Muscle of leg (tissue), 11 donors: Measurements from ENCODE around the gene STAB1. TPM values are rescaled to one million over a fixed set of nuclear protein-coding genes. Genes with fewer than 3 reads are reported as not detected.

Experiments
- DNase-seq: peaks from one replicate; pipeline ENCODE4 v3.0.0; 2013
- H3K27ac ChIP-seq: one replicate; pipeline ENCODE4 v1.5.1; 2013; ENCODE audit warnings: mild to moderate bottlenecking, low read length, control low read depth
- H3K27me3 ChIP-seq: one replicate; pipeline ENCODE4 v1.6.1; 2013; ENCODE audit warnings: low read length; ENCODE audit not compliant: control insufficient read depth, insufficient read depth
- H3K36me3 ChIP-seq: one replicate; pipeline ENCODE4 v1.6.1; 2013; ENCODE audit warnings: low read length; ENCODE audit not compliant: control insufficient read depth, insufficient read depth
- H3K4me1 ChIP-seq: one replicate; pipeline ENCODE4 v1.6.1; 2013; ENCODE audit warnings: low read length; ENCODE audit not compliant: control insufficient read depth, insufficient read depth
- H3K4me3 ChIP-seq: one replicate; pipeline ENCODE4 v1.5.1; 2013; ENCODE audit warnings: low read length, control low read depth
- H3K9me3 ChIP-seq: replicated peaks from 2 replicates; pipeline ENCODE4 v1.6.1; 2013; ENCODE audit warnings: low read depth, low read length; ENCODE audit not compliant: control insufficient read depth
- WGBS: methylation state at CpG from one replicate; pipeline ENCODE4 v1.1.5; 2013; ENCODE audit warnings: missing lambda C conversion rate; ENCODE audit not compliant: insufficient coverage; 5-methylcytosine and 5-hydroxymethylcytosine counted together
- polyA plus RNA-seq, 8 donors: library from polyadenylated mRNA; unstranded; fragments of 120-200 nt; gene quantifications; one replicate each; pipeline versions ENCODE4 v1.2.1 to v1.2.3, GENCODE V29; 2013; ENCODE audit warnings: inconsistent platforms in 1 of 8, low replicate concordance in 1 of 8; ENCODE audit not compliant: insufficient read length in 8 of 8, insufficient read depth in 1 of 8
- total RNA-seq: library from RNA; stranded (reverse); fragments of 120-200 nt; gene quantifications from one replicate; pipeline ENCODE4 v1.2.4, GENCODE V29; 2013

STAB1 gene
- total and polyA plus RNA-seq, 9 donors = 39.4 to 60.5 (median 53.1) TPM

DNA sequence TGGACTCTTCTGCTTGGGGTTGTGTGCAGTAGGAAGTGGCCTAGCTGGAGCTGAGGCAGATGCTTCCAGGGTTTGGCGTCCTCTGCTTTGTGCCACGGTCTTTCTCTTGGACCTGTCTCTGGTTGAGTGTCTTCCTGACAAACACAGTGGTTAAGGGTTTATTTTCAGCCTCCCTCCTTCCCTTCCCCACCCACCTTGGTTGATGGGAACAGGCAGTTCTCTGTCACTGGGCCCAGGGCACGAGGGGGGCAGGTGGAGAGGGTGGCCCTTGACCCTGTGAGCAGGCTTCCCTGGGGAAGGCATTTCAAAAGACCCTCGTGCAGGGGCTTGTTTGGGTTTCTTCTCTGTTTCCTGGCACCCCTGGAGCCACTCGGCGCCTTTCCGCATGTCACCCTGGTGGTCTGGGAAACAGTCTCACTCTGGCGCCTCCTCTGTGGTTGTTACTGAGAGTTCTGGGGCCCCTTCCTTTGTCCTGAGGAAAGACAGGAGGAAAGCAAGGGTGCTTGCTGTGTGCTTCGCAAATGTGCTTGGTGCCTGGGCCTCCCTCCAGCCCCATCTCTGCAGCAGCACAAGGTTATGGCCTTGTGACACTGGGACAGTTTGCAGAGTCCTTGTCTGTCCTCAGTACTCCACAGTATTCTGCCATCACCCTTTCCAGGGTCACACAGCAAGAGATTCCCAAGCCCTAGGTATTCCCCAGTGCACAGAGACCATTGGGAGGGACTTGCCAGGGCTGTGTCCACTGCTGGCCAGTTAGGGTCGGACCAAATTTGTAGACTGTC is 10.3 kb upstream of the STAB1 start:
- DNase-seq = no peak
- H3K27ac ChIP-seq = no peak overlapping the region
- peaks cover 1% of the 10 kb centered on the region for H3K4me1 ChIP-seq
- peaks cover 91% of the 10 kb centered on the region for H3K36me3 ChIP-seq
- WGBS = 61% methylated on average over 5 of the region's 10 CpGs
- H3K27me3 ChIP-seq = no peaks in the 10 kb centered on the region
- no peak overlapping the region for H3K4me3 ChIP-seq
- H3K9me3 ChIP-seq = no peaks in the 10 kb centered on the region

DNA sequence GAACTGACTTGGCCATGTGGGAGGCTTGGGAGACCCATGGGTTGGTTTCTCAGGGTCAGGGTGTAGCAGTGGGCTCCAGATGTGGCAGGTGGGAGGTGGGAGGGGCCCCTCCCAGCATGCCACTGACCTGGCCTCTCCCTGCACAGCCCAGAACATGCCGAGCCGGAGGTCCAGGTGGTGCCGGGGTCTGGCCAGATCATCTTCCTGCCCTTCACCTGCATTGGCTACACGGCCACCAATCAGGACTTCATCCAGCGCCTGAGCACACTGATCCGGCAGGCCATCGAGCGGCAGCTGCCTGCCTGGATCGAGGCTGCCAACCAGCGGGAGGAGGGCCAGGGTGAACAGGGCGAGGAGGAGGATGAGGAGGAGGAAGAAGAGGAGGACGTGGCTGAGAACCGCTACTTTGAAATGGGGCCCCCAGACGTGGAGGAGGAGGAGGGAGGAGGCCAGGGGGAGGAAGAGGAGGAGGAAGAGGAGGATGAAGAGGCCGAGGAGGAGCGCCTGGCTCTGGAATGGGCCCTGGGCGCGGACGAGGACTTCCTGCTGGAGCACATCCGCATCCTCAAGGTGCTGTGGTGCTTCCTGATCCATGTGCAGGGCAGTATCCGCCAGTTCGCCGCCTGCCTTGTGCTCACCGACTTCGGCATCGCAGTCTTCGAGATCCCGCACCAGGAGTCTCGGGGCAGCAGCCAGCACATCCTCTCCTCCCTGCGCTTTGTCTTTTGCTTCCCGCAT is 7.9 kb upstream of the STAB1 start:
- peaks cover 22% of the 10 kb centered on the region for H3K4me1 ChIP-seq
- no peak overlapping the region for H3K27ac ChIP-seq

DNA sequence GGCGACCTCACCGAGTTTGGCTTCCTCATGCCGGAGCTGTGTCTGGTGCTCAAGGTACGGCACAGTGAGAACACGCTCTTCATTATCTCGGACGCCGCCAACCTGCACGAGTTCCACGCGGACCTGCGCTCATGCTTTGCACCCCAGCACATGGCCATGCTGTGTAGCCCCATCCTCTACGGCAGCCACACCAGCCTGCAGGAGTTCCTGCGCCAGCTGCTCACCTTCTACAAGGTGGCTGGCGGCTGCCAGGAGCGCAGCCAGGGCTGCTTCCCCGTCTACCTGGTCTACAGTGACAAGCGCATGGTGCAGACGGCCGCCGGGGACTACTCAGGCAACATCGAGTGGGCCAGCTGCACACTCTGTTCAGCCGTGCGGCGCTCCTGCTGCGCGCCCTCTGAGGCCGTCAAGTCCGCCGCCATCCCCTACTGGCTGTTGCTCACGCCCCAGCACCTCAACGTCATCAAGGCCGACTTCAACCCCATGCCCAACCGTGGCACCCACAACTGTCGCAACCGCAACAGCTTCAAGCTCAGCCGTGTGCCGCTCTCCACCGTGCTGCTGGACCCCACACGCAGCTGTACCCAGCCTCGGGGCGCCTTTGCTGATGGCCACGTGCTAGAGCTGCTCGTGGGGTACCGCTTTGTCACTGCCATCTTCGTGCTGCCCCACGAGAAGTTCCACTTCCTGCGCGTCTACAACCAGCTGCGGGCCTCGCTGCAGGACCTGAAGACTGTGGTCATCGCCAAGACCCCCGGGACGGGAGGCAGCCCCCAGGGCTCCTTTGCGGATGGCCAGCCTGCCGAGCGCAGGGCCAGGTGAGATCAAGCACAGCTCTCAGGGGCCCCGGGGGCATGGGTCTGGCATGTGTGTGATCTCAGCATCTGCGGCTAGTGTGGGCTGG is 7.1 kb upstream of the STAB1 start:
- Histone ChIP-seq H3K9me3 (no peaks in the 10 kb centered on the region), H3K27me3 (no peaks in the 10 kb centered on the region), H3K4me3 (no peak overlapping the region), H3K36me3 (peaks cover 91% of the 10 kb centered on the region), H3K27ac (no peak overlapping the region), H3K4me1 (peaks cover 24% of the 10 kb centered on the region)
- WGBS = 93% methylated on average over 57 of the region's 59 CpGs
- DNase-seq = no peak

More for the DNA sequence above, 7.9 kb upstream of the STAB1 start:
- H3K36me3 ChIP-seq = peaks cover 91% of the 10 kb centered on the region
- DNase-seq = no peak
- H3K4me3 ChIP-seq = no peak overlapping the region
- H3K9me3 ChIP-seq = no peaks in the 10 kb centered on the region
- WGBS = 89% methylated on average over 31 of the region's 31 CpGs
- H3K27me3 ChIP-seq = no peaks in the 10 kb centered on the region

DNA sequence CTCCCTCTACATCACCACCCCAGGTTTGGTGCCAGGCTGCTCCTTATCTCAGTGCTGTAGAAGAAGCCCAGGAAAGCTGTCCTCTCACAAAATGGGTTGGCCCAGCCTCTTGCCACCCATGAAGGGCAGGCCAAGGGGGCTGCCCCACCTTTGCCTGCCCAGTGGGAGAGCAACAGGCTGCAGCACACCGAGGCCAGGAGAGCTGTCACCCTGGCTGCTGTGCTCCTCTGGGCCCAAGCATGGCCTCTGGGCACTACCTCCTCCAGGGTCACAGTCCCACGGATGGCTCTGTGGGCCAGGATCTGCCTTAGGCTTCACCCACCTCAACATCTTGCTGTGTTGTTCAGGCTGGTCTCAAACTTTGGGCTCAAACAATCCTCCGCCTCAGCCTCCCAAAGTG is 6.4 kb upstream of the STAB1 start:
- Histone ChIP-seq H3K9me3 (no peaks in the 10 kb centered on the region), H3K4me1 (peaks cover 24% of the 10 kb centered on the region), H3K4me3 (no peak overlapping the region), H3K36me3 (peaks cover 90% of the 10 kb centered on the region), H3K27me3 (no peaks in the 10 kb centered on the region), H3K27ac (no peak overlapping the region)
- WGBS = 87% methylated on average over 2 of the region's 3 CpGs
- no peak for DNase-seq

DNA sequence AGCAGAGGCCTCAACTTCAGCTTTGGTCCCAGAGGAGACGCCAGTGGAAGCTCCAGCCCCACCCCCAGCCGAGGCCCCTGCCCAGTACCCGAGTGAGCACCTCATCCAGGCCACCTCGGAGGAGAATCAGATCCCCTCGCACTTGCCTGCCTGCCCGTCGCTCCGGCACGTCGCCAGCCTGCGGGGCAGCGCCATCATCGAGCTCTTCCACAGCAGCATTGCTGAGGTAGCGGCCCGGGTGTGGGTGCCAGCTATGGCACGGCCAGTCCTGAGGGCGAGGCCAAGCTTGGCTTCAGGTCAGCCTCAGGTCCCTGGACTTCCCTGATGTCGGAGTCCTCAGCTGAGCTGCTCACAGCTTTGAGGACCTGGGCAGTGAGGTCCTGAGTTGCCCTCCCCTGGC is 5.7 kb upstream of the STAB1 start:
- no peak overlapping the region for H3K27ac ChIP-seq
- H3K4me1 ChIP-seq = peaks cover 29% of the 10 kb centered on the region

DNA sequence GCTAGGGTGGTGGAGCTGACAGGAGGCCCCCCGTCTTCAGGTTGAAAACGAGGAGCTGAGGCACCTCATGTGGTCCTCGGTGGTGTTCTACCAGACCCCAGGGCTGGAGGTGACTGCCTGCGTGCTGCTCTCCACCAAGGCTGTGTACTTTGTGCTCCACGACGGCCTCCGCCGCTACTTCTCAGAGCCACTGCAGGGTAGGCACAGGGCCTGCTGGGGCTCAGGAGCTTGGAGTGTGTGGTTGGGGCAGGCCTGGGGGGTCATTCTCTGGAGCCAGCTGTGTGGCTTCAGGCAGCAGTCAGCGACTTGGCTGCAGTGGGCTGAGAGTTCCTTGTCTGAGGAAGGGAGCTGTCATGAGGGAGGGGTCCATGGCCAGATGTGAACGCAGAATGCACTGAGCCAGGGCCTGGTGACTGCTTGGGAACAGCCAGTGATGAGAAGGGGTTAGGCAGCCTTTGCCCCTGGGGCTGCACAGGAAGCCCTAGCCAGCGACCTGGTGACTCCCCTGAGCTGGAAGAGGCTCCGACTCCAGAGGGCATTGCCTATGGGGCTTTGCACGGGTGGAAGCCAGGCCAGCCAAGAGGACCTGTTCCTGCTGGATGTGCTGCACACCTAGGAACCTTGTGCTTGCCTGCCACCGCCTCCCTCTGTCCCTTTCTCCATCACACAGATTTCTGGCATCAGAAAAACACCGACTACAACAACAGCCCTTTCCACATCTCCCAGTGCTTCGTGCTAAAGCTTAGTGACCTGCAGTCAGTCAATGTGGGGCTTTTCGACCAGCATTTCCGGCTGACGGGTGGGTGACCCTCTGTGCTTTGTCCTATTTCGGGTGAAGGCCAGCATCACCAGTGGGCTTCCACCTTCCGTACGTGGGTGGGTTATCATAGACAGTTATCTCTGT is 4.9 kb upstream of the STAB1 start:
- DNase-seq = no peak
- H3K27me3 ChIP-seq = no peaks in the 10 kb centered on the region
- H3K4me3 ChIP-seq = no peak overlapping the region
- no peaks in the 10 kb centered on the region for H3K9me3 ChIP-seq
- peaks cover 36% of the 10 kb centered on the region for H3K4me1 ChIP-seq
- 84% methylated on average over 19 of the region's 22 CpGs for WGBS
- peak overlapping the region; percentile 72 for H3K27ac ChIP-seq
- peaks cover 82% of the 10 kb centered on the region for H3K36me3 ChIP-seq

More for the DNA sequence above, 5.7 kb upstream of the STAB1 start:
- Histone ChIP-seq H3K4me3 (no peak overlapping the region), H3K27me3 (no peaks in the 10 kb centered on the region), H3K36me3 (peaks cover 88% of the 10 kb centered on the region), H3K9me3 (no peaks in the 10 kb centered on the region)
- 86% methylated on average over 18 of the region's 18 CpGs for WGBS
- no peak for DNase-seq

DNA sequence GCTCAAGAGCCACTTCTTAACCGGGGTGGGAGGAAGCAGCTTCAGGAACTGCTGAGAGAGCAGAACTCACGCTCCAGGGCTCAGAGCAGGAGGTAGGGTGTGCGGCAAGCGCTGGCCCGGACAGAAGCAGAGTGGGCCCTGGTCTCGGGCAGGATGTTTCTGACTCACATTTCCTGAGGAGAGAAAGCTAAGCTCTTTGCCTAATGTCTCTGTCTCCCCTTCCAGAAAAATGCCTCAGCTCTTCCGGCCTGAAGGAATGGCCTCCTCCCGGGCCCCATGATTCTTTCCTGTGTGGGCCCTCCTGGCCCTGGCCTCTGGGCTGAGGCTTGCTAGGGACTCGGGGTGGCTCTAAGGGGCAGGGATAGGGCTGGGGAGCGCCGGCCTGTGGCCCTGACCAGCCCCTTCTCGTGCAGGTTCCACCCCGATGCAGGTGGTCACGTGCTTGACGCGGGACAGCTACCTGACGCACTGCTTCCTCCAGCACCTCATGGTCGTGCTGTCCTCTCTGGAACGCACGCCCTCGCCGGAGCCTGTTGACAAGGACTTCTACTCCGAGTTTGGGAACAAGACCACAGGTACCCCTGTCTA is 4.1 kb upstream of the STAB1 start:
- Histone ChIP-seq H3K4me1 (peaks cover 36% of the 10 kb centered on the region), H3K36me3 (peaks cover 74% of the 10 kb centered on the region), H3K4me3 (no peak overlapping the region), H3K9me3 (no peaks in the 10 kb centered on the region), H3K27ac (peak overlapping the region; percentile 72), H3K27me3 (no peaks in the 10 kb centered on the region)
- WGBS = 84% methylated on average over 20 of the region's 23 CpGs
- peak; percentile 57 for DNase-seq

DNA sequence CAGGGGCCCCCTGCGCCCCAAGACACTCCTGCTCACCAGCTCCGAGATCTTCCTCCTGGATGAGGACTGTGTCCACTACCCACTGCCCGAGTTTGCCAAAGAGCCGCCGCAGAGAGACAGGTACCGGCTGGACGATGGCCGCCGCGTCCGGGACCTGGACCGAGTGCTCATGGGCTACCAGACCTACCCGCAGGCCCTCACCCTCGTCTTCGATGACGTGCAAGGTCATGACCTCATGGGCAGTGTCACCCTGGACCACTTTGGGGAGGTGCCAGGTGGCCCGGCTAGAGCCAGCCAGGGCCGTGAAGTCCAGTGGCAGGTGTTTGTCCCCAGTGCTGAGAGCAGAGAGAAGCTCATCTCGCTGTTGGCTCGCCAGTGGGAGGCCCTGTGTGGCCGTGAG is 3.1 kb upstream of the STAB1 start:
- H3K27ac ChIP-seq = no peak overlapping the region
- H3K9me3 ChIP-seq = no peaks in the 10 kb centered on the region

More for the DNA sequence above, 3.1 kb upstream of the STAB1 start:
- Histone ChIP-seq H3K4me3 (no peak overlapping the region), H3K27me3 (no peaks in the 10 kb centered on the region), H3K36me3 (peaks cover 64% of the 10 kb centered on the region), H3K4me1 (peaks cover 36% of the 10 kb centered on the region)
- WGBS = 90% methylated on average over 21 of the region's 21 CpGs
- DNase-seq = no peak
